ENCODE measurements around the gene TNP2.

The TNP2 gene

DNA sequence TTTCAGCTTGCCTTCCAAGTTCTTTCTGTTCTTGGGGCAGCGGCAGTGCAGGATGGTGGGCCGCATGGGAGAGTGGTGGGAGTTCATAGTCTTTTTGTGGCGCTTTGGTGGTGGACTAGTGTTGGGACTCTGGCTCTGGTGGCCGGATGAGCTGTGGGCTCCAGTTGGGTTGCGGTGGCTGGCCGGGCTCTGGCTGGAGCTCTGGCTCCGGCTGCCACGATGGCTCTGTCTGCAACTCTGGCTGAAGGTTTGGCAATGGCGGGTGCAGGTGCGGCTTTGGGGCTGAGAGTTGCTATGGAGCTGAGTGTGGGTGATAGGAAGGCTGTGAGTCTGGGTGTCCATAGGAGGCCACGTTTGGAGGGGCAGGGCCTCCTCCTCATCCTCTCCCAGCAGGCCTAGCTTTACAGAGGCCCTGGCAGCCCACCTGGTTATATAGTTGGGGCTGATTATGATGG, at the start of gene TNP2:
TSS of gene TNP2 (minus strand) at position 405 of the 455 bp plus-strand sequence. CDS start at position 342, 63 bp downstream.
- H3K4me3 ChIP-seq (replicated peaks; ENCODE audit: low read depth, low read length): no peak within 1 kb of the TSS
- TF ChIP-seq, protein P1, sequence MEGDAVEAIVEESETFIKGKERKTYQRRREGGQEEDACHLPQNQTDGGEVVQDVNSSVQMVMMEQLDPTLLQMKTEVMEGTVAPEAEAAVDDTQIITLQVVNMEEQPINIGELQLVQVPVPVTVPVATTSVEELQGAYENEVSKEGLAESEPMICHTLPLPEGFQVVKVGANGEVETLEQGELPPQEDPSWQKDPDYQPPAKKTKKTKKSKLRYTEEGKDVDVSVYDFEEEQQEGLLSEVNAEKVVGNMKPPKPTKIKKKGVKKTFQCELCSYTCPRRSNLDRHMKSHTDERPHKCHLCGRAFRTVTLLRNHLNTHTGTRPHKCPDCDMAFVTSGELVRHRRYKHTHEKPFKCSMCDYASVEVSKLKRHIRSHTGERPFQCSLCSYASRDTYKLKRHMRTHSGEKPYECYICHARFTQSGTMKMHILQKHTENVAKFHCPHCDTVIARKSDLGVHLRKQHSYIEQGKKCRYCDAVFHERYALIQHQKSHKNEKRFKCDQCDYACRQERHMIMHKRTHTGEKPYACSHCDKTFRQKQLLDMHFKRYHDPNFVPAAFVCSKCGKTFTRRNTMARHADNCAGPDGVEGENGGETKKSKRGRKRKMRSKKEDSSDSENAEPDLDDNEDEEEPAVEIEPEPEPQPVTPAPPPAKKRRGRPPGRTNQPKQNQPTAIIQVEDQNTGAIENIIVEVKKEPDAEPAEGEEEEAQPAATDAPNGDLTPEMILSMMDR (IDR thresholded peaks at IDR 0.05; ENCODE audit: low read length, missing control alignments): no peak
- no peak for DNase-seq (ENCODE audit: low read depth)

DNA sequence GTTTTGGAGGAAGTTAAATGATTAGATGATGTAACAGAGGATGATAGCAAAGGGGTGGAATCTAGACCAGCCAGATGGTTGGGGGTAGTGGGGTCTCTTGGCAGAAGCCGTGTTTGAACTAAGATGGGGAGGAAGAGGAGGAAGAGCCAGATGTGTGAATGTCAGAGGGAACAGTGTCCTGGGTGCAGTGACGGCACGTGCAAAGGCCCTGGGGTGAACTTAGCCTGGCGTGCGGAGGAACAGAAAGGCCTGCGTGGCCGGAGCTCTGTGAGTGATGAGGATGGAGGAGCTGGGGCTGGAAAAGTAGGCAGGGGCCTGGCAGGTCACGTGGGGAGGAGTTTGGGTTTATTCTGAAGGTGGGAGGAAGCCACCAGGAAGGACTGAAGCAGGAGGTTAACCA, 49.7 kb upstream of the TNP2 start:
- TF ChIP-seq, protein P1 (IDR thresholded peaks at IDR 0.05; ENCODE audit: low read length, missing control alignments): no peak
- H3K4me3 ChIP-seq (replicated peaks; ENCODE audit: low read depth, low read length): no peak overlapping the region
- DNase-seq (ENCODE audit: low read depth): no peak

DNA sequence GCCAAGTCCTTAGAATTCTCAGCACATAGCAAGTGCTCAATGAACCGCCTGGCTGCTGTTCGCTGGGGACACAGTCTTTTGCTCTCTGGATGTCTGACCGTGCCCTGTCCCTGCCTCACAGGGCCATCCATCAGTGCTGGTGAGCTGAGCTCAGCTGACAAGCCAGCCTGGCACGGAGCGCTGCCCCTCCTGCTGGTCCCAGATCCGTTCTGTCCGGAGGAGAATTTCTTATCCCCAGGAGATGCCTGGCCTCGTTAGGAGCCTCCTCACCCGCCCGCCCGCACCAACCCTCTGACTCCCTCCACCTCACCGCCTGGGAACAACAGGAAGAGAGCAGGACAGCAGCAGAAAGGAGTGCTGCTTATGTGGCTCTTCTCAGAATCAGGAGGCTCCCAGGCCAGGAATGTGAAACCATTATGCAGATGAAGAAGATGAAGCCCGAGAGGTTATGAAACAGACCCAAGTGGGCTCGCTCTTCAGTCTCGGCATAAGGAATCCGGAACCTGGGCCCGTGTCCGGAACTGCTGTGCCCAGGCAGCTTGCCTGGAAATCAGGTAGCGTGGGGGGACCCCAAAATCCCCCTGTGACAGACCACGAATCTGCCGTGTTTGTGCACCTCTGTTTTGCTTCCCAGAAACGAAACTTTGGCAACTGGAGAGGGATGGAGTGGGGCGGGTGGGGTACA, 47.3 kb upstream of the TNP2 start:
- DNase-seq (ENCODE audit: low read depth): no peak
- no peak overlapping the region for H3K4me3 ChIP-seq (replicated peaks; ENCODE audit: low read depth, low read length)
- TF ChIP-seq, protein P1 (IDR thresholded peaks at IDR 0.05; ENCODE audit: low read length, missing control alignments): no peak

DNA sequence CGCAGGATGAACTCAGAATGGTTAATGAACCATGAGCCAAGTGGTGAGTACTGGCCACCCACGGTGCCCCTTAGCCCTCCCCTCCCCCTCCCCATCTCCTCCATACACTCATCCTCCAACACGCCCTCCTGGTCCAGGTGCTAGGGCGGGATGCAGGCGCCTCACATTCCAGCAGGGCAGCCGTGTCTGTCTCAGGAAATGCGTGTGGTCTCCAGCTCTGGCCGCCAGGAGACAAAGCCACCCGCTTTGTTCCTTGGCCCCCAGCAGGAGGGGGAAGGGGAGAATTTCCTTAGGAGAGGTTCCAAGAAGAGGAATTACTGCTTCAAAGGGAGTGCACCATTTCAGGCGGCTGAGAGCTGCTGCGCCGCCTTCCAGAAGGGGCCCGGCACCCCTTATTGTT, 46.4 kb upstream of the TNP2 start:
- TF ChIP-seq, protein P1 (IDR thresholded peaks at IDR 0.05; ENCODE audit: low read length, missing control alignments): peak; percentile 29
- H3K4me3 ChIP-seq (replicated peaks; ENCODE audit: low read depth, low read length): no peak overlapping the region
- peak; percentile 70 for DNase-seq (ENCODE audit: low read depth)

DNA sequence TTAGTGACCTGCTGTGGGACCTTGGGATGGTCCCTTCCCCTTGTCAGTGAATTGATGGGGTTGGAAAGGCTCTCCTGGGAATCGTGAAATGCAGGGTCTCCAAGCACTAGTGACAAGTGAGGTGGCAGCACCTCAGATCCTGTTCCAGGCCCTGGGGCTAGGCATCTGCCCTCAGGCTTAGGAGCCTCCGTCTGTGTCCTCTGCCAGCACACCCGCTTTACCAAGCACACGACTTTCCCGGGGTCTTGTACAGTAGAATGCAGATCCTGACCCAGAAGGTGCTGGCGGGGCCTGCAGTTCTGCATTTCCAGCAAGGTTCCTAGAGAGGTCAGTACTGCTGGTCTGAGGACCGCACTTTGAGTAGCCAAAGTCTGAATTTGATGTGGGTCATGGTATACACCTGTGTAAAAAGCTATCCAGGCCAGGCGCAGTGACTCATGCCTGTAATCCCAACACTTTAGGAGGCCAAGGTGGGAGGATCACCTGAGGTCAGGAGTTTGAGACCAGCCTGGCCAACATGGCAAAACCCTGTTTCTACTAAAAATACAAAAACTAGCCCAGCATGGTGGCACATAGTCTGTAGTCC, 45.3 kb upstream of the TNP2 start:
- TF ChIP-seq, protein P1 (IDR thresholded peaks at IDR 0.05; ENCODE audit: low read length, missing control alignments): no peak
- no peak overlapping the region for H3K4me3 ChIP-seq (replicated peaks; ENCODE audit: low read depth, low read length)

DNA sequence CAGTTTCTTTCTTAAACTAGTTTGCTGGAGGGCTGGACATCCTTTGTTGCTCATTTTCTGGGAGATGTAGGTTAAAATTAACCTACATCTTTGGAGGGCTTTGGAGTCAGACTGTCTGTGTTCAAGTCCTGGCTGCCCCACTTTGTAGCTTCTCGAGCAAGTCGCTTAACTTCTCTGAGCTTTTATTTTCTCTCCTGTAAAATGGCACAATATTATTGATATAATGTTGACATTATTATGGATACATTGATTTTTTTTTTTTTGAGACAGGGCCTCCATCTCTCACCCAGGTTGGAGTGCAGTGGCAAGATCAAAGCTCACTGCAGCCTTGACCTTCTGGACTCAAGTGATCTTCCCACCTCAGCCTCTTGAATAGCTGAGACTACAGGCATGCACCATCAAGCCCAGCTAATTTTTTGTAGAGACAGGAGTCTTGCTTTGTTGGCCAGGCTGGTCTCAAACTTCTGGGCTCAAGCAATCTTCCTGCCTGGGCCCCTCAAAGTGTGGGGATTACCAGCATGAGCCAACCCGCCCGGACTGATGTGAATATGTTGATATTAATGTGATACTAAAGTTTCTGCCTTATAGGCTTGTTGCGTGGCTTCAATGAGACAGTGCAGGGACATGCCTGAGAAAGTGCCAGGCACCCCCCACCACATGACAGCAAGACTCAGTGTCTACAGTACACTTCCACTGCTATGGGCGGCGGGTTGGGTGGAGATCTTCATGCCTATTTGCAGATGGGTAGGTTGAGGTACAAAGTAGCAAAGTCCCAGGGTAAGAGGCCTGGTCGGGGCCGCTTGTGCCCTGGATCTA, 44.6 kb upstream of the TNP2 start:
- no peak overlapping the region for H3K4me3 ChIP-seq (replicated peaks; ENCODE audit: low read depth, low read length)
- DNase-seq (ENCODE audit: low read depth): no peak
- TF ChIP-seq, protein P1 (IDR thresholded peaks at IDR 0.05; ENCODE audit: low read length, missing control alignments): no peak

More for the DNA sequence above, 45.3 kb upstream of the TNP2 start:
- DNase-seq (ENCODE audit: low read depth): no peak
